Measurements from ENCODE around the gene SFXN5. TPM values are rescaled to one million over a fixed set of nuclear protein-coding genes. Genes with fewer than 3 reads are reported as not detected.

Gene SFXN5
- total and polyA plus RNA-seq, 2 of the 8 experiments (the other 6 are each of a cell fraction or from before 2014, with no cell fraction given): 29.3 to 33.1 TPM

- TF ChIP-seq NANOG (IDR thresholded peaks at IDR 0.05; ENCODE audit: insufficient read depth, low read depth, low read length, poor library complexity, severe bottlenecking) (no peak), SAP30 (IDR thresholded peaks at IDR 0.05; ENCODE audit: insufficient read depth, insufficient replicate concordance, low read length) (no peak), BCL11A (IDR thresholded peaks at IDR 0.05; ENCODE audit: low read depth in 2 of 2, low read length in 2 of 2) (no peak)
Measured at GRCh38 chr2:73077424-73077795, 5.9 kb upstream of the SFXN5 start (continued).
